Rectal smooth muscle tissue (tissue), 1 donor: ENCODE measurements around the gene NTRK3.

Source experiments
- H3K27ac ChIP-seq: one replicate; pipeline ENCODE4 v1.7.0; 2013; ENCODE audit warnings: low read depth, low read length, inconsistent platforms
- H3K27me3 ChIP-seq: one replicate; pipeline ENCODE4 v1.7.0; 2013; ENCODE audit warnings: low read length; ENCODE audit not compliant: control insufficient read depth, insufficient read depth
- H3K36me3 ChIP-seq: one replicate; pipeline ENCODE4 v1.7.0; 2013; ENCODE audit warnings: low read length; ENCODE audit not compliant: control insufficient read depth, insufficient read depth
- H3K4me1 ChIP-seq: one replicate; pipeline ENCODE4 v1.7.0; 2013; ENCODE audit warnings: low read length; ENCODE audit not compliant: control insufficient read depth, insufficient read depth
- H3K4me3 ChIP-seq: one replicate; pipeline ENCODE4 v1.7.0; 2013; ENCODE audit warnings: low read length
- H3K9ac ChIP-seq: one replicate; pipeline ENCODE4 v1.7.0; 2013; ENCODE audit warnings: low read length

NTRK3 gene

DNA sequence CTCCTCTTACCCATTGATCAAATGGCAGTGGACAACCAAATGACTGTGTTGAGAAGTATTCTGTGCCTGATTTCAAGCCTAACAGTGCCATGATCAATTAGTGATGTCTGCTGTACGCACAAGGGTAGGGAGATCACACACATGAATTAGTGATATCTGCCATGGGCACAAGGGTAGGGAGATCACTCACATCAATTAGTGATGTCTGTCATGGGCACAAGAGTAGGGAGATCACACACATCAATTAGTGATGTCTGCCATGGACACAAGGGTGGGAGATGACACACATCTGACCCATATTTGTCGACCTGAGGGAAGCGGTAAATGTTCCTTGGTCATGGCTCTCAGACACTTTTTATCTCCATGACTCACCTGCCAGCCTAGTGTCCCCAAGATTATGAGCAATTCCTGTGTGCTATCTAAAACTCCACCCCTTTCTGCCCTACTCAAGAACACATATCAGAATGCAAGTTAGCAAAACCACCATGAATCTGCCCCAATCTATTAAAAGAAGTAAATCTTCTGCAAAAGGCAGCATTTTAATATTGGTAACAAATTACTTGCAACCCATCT is 165.0 kb downstream of the NTRK3 start:
- H3K9ac ChIP-seq, result no peak overlapping the region
- no peaks in the 10 kb centered on the region for H3K36me3 ChIP-seq
- H3K4me1 ChIP-seq, result no peaks in the 10 kb centered on the region
- H3K27me3 ChIP-seq, result no peaks in the 10 kb centered on the region
- no peak overlapping the region for H3K4me3 ChIP-seq
- H3K27ac ChIP-seq, result no peak overlapping the region

DNA sequence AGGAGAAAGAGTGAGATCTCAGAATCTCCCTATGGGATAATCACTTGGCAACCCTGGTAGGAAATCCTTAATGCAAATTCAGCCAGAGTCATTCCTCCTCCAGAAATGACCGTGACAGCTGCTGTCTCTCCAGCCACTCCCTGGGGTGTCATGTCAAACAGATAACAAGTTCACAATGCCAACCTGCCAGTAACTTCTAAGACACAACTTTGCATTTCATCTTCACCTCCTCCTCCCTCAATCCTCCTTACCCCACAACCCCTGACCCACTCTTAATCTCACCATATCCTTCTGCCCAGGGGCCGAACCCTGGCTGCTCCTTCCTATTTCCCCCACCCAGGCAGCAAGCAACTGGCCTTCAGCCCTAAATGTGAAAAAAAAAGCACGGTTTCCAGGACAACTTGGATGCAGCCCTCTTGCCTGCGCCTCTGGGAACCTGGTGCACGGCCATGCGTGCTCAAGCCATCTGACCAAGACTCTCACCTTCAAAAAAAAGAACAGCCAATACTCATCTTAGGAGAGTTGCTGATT is 166.0 kb downstream of the NTRK3 start:
- Histone ChIP-seq H3K4me1 (no peaks in the 10 kb centered on the region), H3K9ac (no peak overlapping the region), H3K27ac (no peak overlapping the region), H3K4me3 (no peak overlapping the region), H3K36me3 (no peaks in the 10 kb centered on the region), H3K27me3 (no peaks in the 10 kb centered on the region)

DNA sequence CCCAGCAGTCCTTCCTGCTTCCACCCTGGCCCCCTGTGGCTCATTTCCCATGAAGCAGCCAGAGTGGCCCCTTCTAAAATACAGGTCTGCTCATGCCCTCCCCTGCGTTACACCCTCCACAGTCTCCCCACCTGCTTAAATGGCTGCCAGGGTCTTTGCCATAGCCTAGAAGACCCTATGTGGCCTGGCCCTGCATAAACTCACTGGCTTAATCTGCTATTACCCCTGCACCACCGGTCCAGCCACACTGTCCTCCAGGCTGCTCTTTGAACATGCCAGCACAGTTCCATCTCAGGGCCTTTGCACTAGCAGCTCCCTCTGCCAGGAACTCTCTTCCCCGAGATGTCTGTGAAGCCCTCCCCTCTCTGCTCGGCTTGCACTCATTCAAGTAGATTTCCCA is 166.8 kb downstream of the NTRK3 start:
- no peak overlapping the region for H3K27ac ChIP-seq
- no peaks in the 10 kb centered on the region for H3K36me3 ChIP-seq
- H3K4me1 ChIP-seq, result no peaks in the 10 kb centered on the region
- H3K27me3 ChIP-seq, result no peaks in the 10 kb centered on the region
- H3K9ac ChIP-seq, result no peak overlapping the region
- H3K4me3 ChIP-seq, result no peak overlapping the region

DNA sequence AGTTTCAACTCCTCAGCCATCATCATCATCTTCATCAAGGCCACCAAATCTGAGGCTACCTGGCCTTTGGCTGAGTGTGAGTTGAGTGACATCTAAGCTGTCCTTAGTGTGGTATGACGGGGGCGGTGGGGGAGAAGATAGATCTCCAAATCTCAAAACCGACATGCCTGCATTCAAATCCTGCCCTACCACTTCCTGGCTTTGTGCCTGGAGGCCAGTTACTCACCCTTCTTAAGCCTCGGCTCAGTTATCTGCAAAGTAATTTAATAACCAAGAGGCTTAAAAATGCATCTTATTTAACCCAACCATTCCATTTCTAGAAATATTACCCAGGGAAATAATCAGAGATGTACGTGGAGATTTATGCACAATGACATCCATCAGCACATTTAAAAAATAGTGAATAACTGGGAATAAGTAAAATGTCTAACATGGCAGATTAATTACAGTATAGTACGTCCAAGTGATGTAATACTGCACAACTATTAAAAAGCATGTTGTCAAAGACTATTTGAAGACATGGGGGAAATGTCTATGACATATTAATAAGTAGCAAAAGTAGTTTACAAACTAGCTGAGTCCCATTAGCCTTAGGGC is 167.4 kb downstream of the NTRK3 start:
- no peaks in the 10 kb centered on the region for H3K27me3 ChIP-seq
- H3K4me3 ChIP-seq, result no peak overlapping the region
- H3K27ac ChIP-seq, result no peak overlapping the region
- H3K36me3 ChIP-seq, result no peaks in the 10 kb centered on the region
- no peaks in the 10 kb centered on the region for H3K4me1 ChIP-seq
- H3K9ac ChIP-seq, result no peak overlapping the region

DNA sequence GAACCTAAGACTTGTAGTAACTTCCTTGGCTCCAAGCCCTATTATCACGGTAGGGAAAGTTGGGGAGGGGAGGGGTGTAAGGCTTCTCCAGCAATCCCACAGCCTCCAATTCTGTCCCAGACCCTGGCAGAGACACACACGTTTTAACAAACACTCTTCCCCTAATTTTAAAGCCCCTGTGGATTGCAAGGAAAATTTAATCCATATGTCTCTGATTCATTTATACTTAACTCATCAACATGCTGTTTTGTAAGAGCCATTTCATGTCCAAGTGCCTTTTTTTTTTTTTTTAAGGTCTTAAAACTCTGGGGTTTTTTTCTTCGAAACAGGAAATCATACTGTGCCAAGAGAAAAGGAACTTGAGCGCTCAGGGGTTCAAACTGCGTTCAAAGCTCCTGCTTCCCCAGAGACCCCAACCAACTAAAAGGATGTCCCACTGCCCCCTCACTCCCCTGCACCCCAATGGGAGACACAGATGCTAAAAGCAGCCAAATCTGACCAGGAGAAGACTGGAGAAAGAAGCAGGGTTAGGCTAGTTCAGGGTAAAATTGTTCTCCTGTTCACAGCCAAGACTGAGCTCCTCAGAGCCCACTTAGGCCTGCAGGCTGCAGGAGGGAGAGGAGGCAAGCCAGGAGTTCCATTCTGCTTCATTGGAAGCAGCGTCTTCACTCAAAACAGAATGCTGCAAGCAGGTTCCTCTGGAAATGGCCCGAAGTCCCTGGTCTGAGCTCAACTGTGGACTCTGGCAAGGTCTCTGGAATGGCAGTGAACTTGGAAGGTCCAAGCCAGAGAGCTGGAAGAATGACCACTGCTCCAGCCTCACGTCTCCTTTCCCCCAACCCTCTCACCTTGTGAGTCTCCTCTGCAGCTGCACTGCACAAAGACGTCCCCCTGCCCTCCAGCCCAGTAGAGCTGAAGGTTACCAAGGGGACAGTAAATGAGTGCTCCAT is 172.5 kb downstream of the NTRK3 start:
- Histone ChIP-seq H3K4me1 (no peaks in the 10 kb centered on the region), H3K4me3 (no peak overlapping the region), H3K36me3 (no peaks in the 10 kb centered on the region), H3K27ac (no peak overlapping the region), H3K27me3 (no peaks in the 10 kb centered on the region), H3K9ac (no peak overlapping the region)

DNA sequence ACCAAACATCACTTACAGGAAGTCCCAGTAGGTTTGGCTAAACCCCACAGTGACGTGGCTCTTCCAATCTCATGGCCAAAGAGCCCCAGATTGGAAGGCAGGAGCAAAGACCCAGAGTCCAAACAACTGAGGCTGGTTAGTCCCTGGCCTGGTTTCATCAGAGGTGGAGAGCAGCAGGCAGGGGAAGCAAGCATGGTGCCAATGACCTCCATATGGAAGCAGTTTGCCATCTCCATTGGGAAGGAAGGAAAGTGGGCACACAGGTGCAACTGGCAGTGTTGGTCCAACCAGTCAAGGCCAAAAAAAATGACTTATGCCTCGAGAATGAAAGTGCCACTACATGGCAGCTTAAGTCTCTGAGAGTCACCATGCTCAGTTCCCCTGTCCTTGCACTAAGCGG is 175.9 kb downstream of the NTRK3 start:
- Histone ChIP-seq H3K4me3 (no peak overlapping the region), H3K27me3 (no peaks in the 10 kb centered on the region), H3K9ac (no peak overlapping the region), H3K27ac (no peak overlapping the region), H3K36me3 (no peaks in the 10 kb centered on the region), H3K4me1 (no peaks in the 10 kb centered on the region)

DNA sequence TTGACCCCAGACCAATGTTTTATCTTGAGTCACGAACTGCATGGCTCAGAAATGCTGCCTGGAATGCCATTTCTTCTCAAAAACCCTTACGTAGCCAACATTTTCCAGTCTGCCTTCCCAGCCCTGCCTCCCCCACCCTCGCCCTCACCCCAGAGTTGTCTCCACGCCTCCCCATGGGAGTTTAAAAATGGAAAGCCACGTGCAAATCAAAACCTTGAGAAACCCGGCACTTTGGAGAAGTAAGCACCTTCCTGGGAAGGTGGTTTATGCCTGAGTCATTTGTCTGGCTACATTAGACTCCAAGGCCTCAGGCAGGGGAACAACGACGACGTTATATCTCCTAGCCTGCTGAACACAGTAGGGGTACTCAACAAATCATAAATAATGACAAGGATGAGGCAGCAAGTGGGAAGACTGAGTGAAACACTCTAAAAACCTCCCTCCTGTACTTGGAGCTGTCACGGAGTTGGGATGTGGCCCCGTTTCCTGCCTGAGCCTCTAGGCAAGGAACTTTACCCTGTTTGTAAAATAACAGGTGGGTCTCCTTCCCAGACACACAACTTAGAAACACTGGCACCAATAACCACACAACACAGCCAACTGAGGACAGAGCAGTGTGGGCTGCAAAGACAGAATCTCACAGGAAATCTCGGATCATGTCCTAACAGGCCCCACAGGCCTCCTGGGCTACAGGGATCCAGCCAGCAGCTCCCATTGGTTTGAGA is 179.1 kb downstream of the NTRK3 start:
- no peak overlapping the region for H3K4me3 ChIP-seq
- no peak overlapping the region for H3K27ac ChIP-seq
- H3K4me1 ChIP-seq, result no peaks in the 10 kb centered on the region
- H3K36me3 ChIP-seq, result no peaks in the 10 kb centered on the region
- no peaks in the 10 kb centered on the region for H3K27me3 ChIP-seq
- no peak overlapping the region for H3K9ac ChIP-seq

DNA sequence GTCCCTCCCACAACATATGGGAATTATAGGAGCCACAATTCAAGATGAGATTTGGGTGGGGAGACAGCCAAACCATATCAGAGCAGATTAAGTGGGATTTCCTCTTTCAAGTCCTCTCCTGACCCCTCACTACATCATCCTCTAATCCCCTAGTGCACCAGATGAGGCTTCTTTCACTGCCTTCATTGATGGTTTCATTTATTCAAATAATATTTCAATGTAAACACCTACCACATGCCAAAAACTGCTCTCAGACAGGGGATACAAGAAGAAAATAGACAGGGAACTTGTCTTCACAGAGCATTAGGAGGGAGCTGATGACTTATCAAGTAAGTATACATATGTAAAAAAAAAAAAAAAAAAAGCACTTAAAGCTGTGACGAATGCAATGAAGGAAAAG is 180.2 kb downstream of the NTRK3 start:
- Histone ChIP-seq H3K9ac (no peak overlapping the region), H3K27ac (no peak overlapping the region), H3K27me3 (no peaks in the 10 kb centered on the region)

DNA sequence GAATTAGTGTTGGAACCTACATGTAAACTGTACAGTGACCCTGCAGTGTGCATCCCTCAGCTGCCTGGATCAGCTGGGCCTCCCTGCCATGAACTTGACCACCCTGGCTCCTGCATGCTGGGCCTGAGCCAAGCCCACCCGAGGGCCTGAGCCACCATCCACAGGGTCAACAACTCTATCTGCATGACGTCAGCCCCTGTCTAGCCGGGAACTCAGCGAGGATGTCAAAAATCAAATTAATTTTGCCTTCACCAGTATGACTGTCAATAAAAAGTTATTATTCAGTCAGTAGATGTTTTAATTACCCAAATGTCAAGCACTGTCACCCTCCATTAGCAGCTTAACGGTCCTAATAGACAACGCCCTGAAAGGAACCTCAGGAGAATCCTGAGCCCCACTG is 181.4 kb downstream of the NTRK3 start:
- Histone ChIP-seq H3K27ac (no peak overlapping the region), H3K27me3 (no peaks in the 10 kb centered on the region), H3K4me1 (no peaks in the 10 kb centered on the region), H3K36me3 (no peaks in the 10 kb centered on the region), H3K4me3 (no peak overlapping the region), H3K9ac (no peak overlapping the region)

More for the DNA sequence above, 180.2 kb downstream of the NTRK3 start:
- Histone ChIP-seq H3K4me1 (no peaks in the 10 kb centered on the region), H3K36me3 (no peaks in the 10 kb centered on the region), H3K4me3 (no peak overlapping the region)

DNA sequence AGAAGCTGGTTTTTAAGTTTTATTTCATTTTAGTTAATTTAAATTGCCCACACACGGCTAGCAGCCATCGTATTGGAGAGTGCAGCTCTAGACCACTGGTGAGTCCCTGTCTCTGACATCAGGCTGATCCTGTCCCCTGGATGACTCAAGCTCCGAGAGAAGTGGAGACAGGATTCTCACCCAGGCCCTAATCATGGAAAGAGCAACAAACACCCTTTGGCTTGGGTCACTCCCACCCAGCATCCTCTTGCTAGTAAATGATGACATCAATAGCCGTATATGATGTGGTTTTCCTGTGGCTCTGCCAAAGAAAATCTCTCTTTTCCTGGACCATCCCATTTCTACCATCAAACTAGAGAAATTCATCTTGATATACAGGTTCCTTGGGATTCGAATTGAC is 182.2 kb downstream of the NTRK3 start:
- Histone ChIP-seq H3K36me3 (no peaks in the 10 kb centered on the region), H3K9ac (no peak overlapping the region), H3K27me3 (no peaks in the 10 kb centered on the region), H3K4me3 (no peak overlapping the region), H3K4me1 (no peaks in the 10 kb centered on the region), H3K27ac (no peak overlapping the region)

DNA sequence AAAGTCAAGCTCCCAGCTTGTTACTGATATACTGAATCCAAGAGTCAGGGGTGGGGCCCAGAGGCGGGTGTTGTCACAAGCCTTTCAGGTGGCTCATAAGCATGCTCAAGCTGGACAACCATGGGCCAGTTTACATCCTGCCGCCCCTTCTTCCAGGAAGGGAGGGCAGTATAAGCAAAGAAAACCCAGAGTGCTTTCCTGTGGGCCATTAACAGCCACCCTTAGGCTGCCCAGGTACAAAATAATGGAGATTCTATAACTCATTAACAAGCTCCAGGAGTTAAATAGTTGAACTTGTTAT is 183.2 kb downstream of the NTRK3 start:
- Histone ChIP-seq H3K36me3 (no peaks in the 10 kb centered on the region), H3K4me1 (no peaks in the 10 kb centered on the region), H3K9ac (no peak overlapping the region), H3K27me3 (no peaks in the 10 kb centered on the region), H3K27ac (no peak overlapping the region), H3K4me3 (no peak overlapping the region)
